CD4-positive, alpha-beta T cell treated with Interleukin-17A for 4 hours (primary cell): ENCODE measurements around the gene SOBP.
"Not testable (repeated sequence)": the region's sequence is repeated elsewhere in the genome, so short reads cannot be mapped to it uniquely, and the experiment has no call there.

ENCODE experiments used
- DNase-seq: peaks from one replicate; pipeline ENCODE4 v3.0.0-alpha.2; 2020; ENCODE audit warnings: mixed read lengths

Gene SOBP, protein sequence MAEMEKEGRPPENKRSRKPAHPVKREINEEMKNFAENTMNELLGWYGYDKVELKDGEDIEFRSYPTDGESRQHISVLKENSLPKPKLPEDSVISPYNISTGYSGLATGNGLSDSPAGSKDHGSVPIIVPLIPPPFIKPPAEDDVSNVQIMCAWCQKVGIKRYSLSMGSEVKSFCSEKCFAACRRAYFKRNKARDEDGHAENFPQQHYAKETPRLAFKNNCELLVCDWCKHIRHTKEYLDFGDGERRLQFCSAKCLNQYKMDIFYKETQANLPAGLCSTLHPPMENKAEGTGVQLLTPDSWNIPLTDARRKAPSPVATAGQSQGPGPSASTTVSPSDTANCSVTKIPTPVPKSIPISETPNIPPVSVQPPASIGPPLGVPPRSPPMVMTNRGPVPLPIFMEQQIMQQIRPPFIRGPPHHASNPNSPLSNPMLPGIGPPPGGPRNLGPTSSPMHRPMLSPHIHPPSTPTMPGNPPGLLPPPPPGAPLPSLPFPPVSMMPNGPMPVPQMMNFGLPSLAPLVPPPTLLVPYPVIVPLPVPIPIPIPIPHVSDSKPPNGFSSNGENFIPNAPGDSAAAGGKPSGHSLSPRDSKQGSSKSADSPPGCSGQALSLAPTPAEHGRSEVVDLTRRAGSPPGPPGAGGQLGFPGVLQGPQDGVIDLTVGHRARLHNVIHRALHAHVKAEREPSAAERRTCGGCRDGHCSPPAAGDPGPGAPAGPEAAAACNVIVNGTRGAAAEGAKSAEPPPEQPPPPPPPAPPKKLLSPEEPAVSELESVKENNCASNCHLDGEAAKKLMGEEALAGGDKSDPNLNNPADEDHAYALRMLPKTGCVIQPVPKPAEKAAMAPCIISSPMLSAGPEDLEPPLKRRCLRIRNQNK

DNA sequence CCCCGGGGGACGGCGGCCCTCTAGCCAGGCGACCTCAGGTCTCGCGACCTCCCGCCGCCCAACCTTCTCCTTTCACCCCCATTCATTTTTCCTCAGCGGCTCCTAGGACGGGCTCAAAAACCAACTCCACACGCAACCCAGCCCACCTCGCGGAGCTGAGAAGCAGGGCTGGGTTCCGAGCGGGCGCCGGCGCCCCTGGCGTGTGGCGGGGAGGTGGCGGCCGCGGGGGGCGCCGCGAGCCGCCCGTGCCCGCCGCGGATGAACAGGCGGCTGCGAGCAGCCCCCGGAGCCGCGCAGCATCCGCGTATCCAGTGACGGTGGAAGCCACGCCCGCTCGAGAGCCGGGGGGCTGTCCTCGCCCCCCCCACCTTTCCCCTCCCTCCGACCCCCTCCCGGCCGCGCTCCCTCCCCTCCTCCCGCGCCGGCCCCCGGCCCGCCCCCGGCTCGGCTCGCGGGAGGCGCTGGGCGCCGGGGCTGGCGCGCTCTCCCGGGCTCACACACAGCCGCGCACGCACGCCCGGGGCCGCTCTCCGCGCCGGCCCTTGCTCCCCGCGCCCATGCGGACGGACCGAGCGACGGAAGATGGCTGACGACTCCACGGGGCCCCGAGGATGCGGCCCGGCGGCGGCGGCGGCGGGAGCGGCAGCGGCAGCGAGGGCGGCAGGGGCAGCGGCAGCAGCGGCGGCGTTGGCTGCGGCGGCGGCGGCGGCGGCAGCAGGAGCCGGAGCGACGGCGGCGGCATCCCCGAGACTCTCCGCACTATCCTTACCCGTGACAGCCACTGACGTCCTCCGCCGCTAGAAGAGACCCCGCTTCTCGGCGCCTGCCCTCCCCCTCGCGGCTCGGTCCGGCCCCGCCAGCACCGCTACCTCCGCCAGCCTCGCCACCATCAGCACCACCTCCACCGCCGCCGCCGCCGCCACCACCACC is at the start of gene SOBP:
SOBP (plus strand) TSS at position 482 of the 930 bp plus-strand sequence. CDS start 500 bp downstream, outside the sequence.
- peak; percentile 49 for DNase-seq

DNA sequence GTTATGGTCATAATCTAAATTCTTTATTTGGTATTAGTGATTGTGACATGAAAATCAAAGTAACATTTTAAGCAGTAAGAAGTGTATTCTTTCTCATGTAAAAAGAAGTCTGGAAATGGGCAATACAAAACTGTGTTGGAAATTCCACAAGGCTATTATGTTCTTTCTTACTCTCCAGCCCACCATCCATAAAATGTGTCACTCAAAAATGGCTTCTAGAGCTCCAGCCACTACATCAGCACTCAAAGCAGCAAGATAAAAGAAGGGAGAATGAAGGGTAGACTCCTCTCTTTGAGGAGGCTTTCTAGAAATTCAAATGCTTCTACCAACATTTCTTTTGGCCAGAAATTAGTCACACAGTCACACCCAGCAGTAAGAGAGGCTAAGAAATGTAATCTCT is 49.0 kb upstream of the SOBP start:
- no peak for DNase-seq

DNA sequence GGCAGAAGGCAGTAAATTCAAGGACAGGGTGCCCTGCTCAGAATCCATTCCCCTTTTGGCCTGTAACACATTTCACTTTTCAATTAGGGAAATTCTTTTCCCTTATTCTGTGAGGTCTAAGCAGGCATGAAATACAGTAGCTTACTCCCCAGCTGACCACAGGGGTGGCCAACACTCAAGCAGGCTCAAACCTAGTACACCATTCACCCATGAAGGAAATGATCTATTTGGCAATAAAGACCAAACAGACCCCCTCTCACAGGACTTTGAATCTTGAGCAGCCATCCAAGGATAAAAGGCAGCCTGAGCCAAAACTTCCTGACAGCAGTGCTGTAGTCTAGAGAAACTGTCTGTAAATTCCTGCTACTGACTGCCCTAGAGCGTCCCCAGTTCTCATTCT is 48.2 kb upstream of the SOBP start:
- DNase-seq = no peak

DNA sequence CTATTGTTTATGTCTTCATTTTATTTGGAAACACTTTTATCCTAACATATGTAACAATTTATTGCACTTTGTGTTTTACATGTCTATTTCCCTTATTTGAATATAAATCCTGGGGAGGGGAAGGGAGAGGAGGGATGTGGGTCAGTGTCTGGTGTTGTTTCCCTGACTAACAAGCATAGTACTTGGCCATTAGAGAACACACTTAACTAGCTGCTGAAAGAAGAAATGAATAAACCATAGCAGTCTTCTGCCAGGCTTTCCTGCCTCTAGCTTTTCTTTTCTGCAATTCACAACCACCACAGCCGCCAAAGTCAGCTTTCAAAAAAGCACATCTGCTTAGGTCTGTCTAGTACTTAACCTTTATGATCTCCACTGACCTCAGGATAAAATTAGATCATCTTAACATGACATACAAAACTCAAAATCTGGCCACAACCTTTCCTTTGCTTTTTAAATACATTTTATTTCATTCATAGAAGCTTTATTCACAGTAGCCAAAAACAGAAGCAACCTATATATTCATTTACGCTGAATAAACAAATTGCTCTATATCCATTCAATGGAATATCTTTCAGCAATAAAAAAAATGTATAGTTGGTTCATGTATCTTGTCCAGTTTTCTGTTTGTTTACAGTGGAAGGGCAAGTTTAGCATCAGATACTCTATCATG is 46.8 kb upstream of the SOBP start:
- DNase-seq = no peak

DNA sequence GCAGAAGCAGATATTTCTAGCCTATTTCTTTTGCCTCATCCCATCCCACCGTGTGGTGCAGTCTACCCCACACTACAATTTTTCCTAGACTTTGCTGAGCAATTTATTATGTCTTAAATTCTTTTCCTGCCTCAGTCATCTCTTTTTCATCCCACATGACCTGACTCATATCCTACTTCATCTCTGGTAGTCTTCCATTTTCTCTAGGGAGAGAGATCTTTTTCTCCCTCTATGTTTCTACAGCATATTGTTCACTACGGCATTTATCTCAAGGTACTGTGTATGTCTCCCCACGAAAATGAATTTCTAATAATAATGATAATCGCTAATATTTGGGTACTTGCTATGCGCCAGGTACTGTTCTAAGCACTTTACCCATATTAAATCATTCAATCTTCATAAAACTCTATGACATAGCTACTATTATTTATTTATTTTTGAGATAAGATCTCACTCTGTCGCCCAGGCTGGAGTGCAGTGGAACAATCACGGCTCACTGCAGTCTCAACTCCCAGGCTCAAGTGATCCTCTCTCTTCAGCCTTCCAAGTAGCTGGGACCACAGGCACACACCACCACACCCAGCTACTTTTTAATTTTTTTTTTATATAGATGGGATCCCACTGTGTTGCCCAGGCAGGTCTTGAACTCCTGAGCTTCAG is 46.2 kb upstream of the SOBP start:
- DNase-seq = no peak

DNA sequence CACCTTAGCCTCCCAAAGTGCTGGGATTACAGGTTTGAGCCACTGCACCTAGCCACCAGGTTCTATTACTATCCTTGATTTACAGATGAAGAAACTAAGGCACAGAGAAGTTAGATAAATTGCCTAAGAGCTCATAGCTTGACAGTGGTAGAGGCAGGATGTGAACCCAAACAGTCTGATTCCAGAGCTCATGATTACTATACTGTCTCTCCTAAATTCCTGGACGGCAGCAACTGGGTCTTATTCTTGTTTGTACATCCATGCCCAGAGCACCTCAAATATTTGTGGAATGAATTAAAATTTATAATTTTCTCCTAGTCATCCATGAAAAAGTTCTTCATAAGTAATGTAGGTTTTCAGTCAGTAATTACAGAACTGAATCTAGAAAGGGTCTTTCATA is 45.6 kb upstream of the SOBP start:
- no peak for DNase-seq

DNA sequence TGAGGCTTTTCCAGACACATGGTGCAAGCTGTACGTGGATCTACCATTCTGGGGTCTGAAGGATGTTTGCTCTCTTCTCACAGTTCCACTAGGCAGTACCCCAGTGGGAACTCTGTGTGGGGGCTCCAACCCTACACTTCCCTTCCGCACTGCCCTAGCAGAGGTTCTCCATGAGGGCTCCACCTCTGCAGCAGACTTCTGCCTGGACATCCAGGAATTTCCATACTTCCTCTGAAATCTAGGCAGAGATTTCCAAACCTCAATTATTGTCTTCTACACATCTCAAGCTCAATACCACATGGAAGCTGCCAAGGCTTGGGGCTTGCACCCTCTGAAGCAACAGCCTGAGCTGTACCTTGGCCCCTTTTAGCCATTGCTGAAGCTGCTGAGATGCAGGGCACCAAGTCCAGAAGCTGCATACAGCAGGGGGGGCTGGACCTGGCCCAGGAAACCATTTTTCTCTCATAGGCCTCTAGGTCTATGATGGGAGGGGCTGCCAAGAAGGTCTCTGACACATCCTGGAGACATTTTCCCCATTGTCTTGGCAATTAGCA is 42.2 kb upstream of the SOBP start:
- no peak for DNase-seq

DNA sequence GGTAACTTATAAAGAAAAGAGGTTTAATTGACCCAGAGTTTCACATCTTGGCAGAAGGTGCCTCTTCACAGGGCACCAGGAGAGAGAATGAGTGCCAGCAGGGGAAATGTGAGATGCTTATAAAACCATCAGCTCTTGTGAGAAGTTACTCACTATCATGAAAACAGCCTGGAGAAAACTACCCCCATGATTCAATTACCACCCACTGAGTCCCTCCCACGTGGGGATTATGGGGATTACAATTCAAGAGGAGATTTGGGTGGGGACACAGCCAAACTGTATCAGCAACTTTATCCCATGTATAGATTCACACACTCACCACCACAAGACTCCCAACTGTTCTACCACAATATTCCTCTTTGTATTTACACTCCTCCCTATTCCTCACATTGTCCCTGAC is 41.1 kb upstream of the SOBP start:
- no peak for DNase-seq

DNA sequence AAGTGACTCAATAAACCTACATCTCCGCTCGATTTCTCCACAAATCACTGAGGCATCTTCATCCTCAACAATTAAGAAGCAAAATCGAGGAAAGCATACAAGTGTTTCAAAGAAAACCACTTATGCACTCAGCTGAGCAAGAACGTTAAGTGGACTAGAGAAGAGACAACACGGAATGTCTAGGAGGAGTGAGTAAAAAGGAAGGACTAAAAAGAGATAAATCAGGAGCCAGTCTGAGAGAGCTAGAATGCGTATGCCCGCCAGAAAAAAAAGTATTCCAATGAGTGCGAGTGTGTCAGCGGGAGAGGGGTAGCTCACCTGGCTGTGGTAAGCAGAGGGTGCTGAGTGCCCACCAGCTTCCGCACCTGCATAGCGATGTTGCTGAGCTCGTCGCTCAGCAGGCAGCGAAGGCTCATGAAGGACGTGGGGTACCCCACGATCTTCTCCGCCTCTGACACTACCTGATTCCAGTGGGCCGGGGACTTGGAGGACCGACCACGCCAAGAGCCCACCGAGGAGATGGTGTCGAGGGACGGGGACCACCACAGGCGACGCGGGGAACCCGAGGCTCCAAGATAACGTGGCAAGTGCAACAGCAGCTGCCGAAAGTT is 31.1 kb upstream of the SOBP start:
- peak; percentile 33 for DNase-seq

DNA sequence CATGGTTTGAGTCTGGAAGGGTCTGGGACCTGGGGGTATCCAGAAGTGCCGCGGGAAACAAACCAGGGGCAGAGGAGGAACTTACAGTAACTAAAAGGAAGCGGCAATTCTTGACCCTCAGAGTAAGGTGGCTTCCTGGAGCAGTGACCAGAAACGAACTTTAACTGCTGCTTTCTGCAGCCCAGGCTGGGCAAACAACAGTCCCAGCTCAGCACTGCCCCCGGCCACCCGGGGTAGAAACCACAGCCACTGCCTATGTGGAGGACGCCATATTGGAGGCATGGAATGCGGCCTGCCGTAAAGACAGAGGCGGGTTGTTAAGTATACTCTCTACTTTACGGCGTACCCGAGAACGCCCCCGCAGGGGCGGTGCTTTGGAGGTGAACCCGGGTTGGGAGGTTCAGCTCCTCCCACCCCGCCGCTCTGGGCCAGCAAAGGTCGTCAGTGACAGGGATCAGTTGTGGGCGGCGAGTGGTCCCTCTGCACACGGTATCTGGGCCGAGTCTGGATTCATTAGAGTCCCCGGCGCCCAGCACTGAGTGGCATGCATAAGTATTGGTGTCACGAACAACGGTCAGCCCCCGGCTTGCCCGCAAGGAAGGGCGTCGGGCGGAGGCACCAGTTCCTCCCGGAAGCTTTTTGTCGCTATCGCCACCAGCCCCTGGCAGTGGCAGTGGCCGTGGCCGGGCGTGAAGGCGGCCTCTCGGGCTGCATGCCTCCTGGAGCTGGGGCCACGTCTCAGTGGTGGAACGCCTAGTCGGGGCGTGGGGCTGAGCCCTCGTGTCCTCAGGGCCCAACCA is 30.4 kb upstream of the SOBP start, which contains the start of gene PDSS2:
PDSS2 (minus strand) TSS at position 282 of the 800 bp plus-strand sequence; CDS start at position 3, 279 bp downstream.
- DNase-seq = peak; percentile 97

DNA sequence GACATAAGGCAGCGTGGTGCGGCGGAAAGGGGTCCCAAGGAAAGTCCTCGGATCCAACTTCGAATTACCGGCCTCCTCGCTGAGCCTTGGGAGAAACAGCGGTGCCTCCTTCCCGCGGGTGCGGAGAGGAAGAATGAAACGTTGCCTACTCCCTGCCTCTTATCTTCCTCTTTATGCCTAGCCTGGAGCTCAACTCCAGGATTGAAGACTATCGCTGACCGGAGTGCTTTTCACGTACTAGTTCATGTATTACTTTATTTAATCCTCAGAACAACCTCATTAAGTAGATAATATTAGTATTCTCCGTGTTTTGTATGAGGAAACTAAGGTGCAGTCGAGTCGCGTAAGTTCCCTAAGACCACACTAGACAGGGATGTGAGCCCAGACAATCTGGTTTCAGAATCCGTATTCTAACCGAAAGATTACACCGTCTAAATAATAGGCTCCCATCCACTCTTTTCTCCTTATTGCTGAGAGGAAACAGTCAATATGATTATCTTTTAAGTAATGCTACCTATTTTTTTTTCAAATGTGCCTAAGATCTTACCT is 29.8 kb upstream of the SOBP start:
- DNase-seq = no peak

DNA sequence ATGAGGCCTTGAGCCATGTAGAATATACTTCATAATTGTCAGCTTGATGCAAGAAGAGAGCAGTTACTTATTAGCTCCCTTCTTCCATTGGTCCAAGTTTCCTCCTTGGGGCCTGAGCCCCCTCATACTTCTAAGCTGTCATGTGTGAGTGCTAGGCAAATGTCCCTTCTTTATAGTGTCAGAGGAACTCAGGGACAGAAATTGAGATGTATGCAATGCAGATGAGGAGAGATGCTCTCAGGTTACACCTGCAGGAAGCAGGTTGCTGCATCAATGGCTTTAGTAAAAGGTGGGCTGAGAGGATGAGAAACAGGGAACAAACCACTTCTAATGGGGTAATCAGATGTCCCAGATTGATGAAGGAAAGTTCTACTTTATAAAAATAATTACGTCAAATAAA is 23.9 kb upstream of the SOBP start:
- DNase-seq = no peak

DNA sequence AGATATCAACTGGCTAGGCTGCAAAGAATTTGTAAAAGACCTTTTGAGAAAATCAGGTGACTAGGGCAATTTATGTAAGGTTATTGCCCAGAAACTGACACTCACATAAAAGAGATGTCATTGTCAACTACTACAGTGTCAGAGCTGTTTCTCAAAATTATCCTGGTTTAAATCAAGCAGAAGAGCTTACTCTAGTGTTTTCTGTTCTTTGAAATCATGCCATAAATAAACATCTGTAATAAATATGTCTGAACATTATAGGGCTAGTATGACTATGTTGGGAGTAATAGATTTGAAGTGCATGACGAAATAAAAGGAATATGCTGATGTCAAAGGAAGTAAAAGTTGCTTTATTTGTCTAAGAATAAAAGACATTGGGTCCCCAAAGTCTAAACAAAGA is 19.6 kb upstream of the SOBP start:
- no peak for DNase-seq

DNA sequence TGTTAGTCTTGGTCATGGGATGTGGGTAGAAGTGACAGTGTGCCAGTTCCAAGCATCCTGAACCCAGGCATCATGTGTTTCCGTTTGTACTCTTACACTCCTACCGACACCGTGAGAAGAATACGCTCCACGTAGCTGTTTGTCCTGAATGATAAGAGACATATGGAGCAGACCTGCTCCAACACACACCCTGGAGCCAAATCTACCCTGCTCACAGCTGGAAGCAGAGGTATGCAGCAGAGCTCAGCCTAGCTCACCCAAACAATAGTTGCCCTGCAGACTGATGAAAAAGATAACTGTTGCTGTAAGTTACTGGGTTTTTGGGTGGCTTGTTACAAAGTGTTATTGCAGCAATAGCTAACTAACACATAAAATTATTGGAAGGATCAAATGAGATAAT is 16.3 kb upstream of the SOBP start:
- DNase-seq = no peak

DNA sequence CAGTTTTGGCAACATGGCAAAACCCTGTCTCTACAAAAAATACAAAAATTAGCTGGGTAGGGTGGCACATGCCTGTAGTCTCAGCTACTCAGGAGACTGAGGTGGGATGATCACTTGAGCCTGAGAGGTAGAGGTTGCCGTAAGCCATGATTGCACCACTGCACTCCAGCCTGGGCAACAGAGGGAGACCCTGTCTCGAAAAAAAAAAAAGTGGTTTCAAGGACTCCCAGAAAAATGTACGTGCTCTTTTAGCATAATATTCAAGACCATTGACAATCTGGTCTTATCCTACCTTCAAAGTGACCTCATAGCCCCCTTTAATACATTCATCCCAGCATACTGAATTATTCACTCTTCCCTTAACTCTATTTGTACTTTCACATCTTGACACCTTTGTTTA is 14.6 kb upstream of the SOBP start:
- DNase-seq = not testable (repeated sequence)

DNA sequence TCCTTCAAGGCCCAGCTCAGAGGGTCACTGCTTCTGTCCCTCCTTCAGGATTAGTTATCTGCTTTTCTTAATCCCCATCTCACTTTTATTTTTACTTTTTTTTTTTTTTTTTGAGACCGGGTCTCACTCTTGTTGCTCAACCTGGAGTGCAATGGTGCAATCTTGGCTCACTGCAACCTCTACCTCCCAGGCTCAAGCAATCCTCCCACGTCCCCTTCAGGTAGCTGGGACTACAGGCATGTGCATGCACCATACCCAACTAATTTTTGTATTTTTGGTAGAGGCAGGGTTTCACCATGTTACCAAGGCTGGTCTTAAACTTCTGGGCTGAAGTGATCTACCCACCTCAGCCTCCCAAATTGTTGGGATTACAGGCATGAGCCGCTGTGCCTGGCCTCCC is 14.1 kb upstream of the SOBP start:
- DNase-seq = not testable (repeated sequence)

DNA sequence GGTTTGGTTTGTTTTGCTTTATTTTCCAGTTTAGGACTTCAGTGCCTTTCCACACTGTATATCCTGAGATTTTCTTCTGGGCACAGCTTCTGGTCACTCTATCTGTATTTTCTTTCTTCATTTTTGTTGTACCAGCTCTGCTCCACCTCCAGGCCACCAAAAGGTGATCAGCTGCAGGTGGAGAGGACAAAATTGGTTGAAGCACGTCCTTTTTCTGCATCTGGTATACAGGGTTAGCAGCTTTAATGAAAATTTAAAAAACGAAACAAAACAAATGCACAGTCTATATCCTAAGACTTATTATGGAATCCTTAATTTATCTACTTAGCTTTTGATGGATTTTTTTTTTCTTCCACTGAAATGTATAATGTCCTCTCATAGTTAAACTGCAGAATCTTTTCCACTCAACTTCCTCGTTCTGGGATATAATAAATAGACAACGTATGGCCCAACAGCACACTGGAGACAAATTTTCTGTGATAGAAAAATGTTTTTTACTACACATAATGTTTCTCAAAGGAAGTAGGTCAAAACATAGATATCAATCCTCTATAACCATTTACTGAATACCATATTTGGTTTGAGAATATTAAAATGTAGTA is 10.7 kb upstream of the SOBP start:
- no peak for DNase-seq

DNA sequence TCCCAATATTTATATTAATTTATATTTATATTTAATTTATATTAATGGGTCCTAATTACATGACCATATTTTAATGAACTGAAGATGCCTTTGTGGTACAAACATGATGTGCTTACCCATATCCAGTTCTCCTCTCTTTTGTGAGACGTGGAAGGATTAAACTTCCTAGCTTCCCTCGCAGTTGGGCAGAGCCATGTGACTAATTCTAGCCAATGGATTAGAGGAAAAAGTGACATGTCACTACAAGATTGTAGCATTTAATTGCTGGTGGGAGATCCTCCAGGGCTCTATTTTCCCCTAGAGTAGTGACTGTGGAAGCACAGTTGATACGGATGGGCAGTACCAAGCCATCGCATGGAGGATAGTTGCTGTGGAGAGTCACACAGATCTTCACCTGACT is 4.8 kb upstream of the SOBP start:
- DNase-seq = no peak

DNA sequence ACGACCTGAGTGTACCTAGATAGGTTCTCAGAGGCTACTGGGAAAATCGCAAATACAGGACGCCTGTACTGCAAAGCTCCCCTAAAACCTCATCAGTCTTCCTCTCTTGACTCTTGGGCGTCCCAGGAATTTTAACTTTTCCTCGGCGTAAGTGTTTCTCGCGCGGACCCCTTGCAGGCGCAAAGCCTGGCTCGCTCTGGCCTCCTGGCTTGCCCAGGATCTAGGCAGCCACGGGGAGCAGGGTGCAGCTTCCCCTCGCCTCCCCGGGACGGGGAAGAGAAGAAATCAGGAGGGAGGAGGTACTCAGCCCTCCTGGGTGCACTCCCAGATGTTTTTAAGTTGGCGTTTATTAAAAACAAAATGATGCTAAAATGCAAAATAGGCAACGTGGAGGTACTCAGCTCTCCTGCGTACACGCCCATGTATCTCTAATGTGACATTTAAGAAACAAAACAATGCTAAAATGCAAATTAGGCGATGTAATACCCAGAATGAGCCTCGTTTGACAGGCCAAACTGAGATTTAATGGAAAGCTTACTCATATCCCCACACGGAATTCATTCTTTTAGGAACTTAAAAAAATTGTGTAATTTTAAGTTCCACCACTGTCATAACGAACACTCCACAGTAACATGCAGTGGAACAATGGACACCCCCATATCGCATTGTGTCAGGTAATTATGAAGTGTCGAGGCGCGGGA is 1.6 kb upstream of the SOBP start:
- no peak for DNase-seq
